Left forelimb (tissue), 1 donor: Measurements from ENCODE around the gene GRM8.
"Not testable (repeated sequence)": the region's sequence is repeated elsewhere in the genome, so short reads cannot be mapped to it uniquely, and the experiment has no call there.

ENCODE experiments used
- DNase-seq: peaks from one replicate; pipeline ENCODE4 v3.0.0-alpha.2; 2018; ENCODE audit warnings: low spot score

GRM8 gene

GRCh38 chr7:126908564-126908963 lies 344.2 kb downstream of the GRM8 start:
- not testable (repeated sequence) for DNase-seq

- not testable (repeated sequence) for DNase-seq
Observed at GRCh38 chr7:126907657-126908056, 345.1 kb downstream of the GRM8 start.

- not testable (repeated sequence) for DNase-seq
Observed at GRCh38 chr7:126905255-126905654, 347.5 kb downstream of the GRM8 start.

- not testable (repeated sequence) for DNase-seq
Observed at GRCh38 chr7:126901041-126901765, 351.5 kb downstream of the GRM8 start.

GRCh38 chr7:126887980-126888379 lies 364.8 kb downstream of the GRM8 start:
- DNase-seq: not testable (repeated sequence)

GRCh38 chr7:126887560-126887959 lies 365.2 kb downstream of the GRM8 start:
- not testable (repeated sequence) for DNase-seq

GRCh38 chr7:126882730-126883129 lies 370.0 kb downstream of the GRM8 start:
- DNase-seq: not testable (repeated sequence)

- DNase-seq: not testable (repeated sequence)
Observed at GRCh38 chr7:126881908-126882307, 370.8 kb downstream of the GRM8 start.

GRCh38 chr7:126881315-126881714 lies 371.4 kb downstream of the GRM8 start:
- no peak for DNase-seq

- not testable (repeated sequence) for DNase-seq
Observed at GRCh38 chr7:126876536-126876935, 376.2 kb downstream of the GRM8 start.

GRCh38 chr7:126856691-126857291 lies 395.9 kb downstream of the GRM8 start:
- DNase-seq: no peak

GRCh38 chr7:126845331-126845730 lies 407.4 kb downstream of the GRM8 start:
- DNase-seq: no peak

GRCh38 chr7:126843883-126844282 lies 408.9 kb downstream of the GRM8 start:
- DNase-seq: no peak

- DNase-seq: no peak
Observed at GRCh38 chr7:126843336-126843735, 409.4 kb downstream of the GRM8 start.

GRCh38 chr7:126842451-126842850 lies 410.3 kb downstream of the GRM8 start:
- no peak for DNase-seq

- no peak for DNase-seq
Observed at GRCh38 chr7:126840869-126841268, 411.9 kb downstream of the GRM8 start.

- DNase-seq: no peak
Observed at GRCh38 chr7:126839624-126840023, 413.1 kb downstream of the GRM8 start.

- no peak for DNase-seq
Observed at GRCh38 chr7:126838194-126838593, 414.5 kb downstream of the GRM8 start.

- DNase-seq: not testable (repeated sequence)
Observed at GRCh38 chr7:126831241-126831640, 421.5 kb downstream of the GRM8 start.

GRCh38 chr7:126820925-126821324 lies 431.8 kb downstream of the GRM8 start:
- no peak for DNase-seq

- DNase-seq: no peak
Observed at GRCh38 chr7:126819197-126819484, 433.6 kb downstream of the GRM8 start.

GRCh38 chr7:126818393-126819196 lies 434.1 kb downstream of the GRM8 start:
- no peak for DNase-seq

GRCh38 chr7:126809188-126809587 lies 443.6 kb downstream of the GRM8 start:
- DNase-seq: no peak
